ENCODE results near the gene NOVA1.

The NOVA1 gene

GRCh38 chr14:26401179-26401968 is 196.5 kb downstream of the NOVA1 start:
- H4K20me1 ChIP-seq (ENCODE audit: insufficient read depth) = no peaks in the 10 kb centered on the region
- no peaks in the 10 kb centered on the region for H3K27me3 ChIP-seq (ENCODE audit: insufficient read depth, low read depth)
- no peak overlapping the region for H3K9ac ChIP-seq
- no peaks in the 10 kb centered on the region for H3K4me1 ChIP-seq (ENCODE audit: low read depth, poor library complexity, severe bottlenecking)
- no peak overlapping the region for H3K4me2 ChIP-seq
- H2AFZ ChIP-seq (ENCODE audit: low read depth) = no peak overlapping the region
- no peak overlapping the region for H3K4me3 ChIP-seq (IDR thresholded peaks at IDR 0.05; ENCODE audit: insufficient read depth, low read depth, low read length)
- no peaks in the 10 kb centered on the region for H3K36me3 ChIP-seq (ENCODE audit: insufficient read depth)
- no peaks in the 10 kb centered on the region for H3K79me2 ChIP-seq (ENCODE audit: insufficient read depth, low read depth)
- no peak for TF ChIP-seq CTCF (conservative IDR thresholded peaks at IDR 0.05; ENCODE audit: low read depth, low read length)
- H3K27ac ChIP-seq = no peak overlapping the region

GRCh38 chr14:26400373-26400772 is 197.5 kb downstream of the NOVA1 start:
- no peak overlapping the region for H3K27ac ChIP-seq
- no peaks in the 10 kb centered on the region for H3K4me1 ChIP-seq (ENCODE audit: low read depth, poor library complexity, severe bottlenecking)
- no peak overlapping the region for H3K9ac ChIP-seq
- H3K36me3 ChIP-seq (ENCODE audit: insufficient read depth) = no peaks in the 10 kb centered on the region
- H2AFZ ChIP-seq (ENCODE audit: low read depth) = no peak overlapping the region
- no peak for TF ChIP-seq CTCF (conservative IDR thresholded peaks at IDR 0.05; ENCODE audit: low read depth, low read length)
- H3K27me3 ChIP-seq (ENCODE audit: insufficient read depth, low read depth) = no peaks in the 10 kb centered on the region
- H3K79me2 ChIP-seq (ENCODE audit: insufficient read depth, low read depth) = no peaks in the 10 kb centered on the region
- no peak overlapping the region for H3K4me3 ChIP-seq (IDR thresholded peaks at IDR 0.05; ENCODE audit: insufficient read depth, low read depth, low read length)
- no peaks in the 10 kb centered on the region for H4K20me1 ChIP-seq (ENCODE audit: insufficient read depth)
- no peak overlapping the region for H3K4me2 ChIP-seq

- no peak for TF ChIP-seq CTCF (conservative IDR thresholded peaks at IDR 0.05; ENCODE audit: low read depth, low read length)
- Histone ChIP-seq H2AFZ (ENCODE audit: low read depth) (no peak overlapping the region), H3K9ac (no peak overlapping the region), H3K27ac (no peak overlapping the region), H3K27me3 (ENCODE audit: insufficient read depth, low read depth) (no peaks in the 10 kb centered on the region), H3K4me1 (ENCODE audit: low read depth, poor library complexity, severe bottlenecking) (no peaks in the 10 kb centered on the region), H3K4me3 (IDR thresholded peaks at IDR 0.05; ENCODE audit: insufficient read depth, low read depth, low read length) (no peak overlapping the region), H3K79me2 (ENCODE audit: insufficient read depth, low read depth) (no peaks in the 10 kb centered on the region), H3K36me3 (ENCODE audit: insufficient read depth) (no peaks in the 10 kb centered on the region), H3K4me2 (no peak overlapping the region), H4K20me1 (ENCODE audit: insufficient read depth) (no peaks in the 10 kb centered on the region)
These were observed 199.2 kb downstream of the NOVA1 start for GRCh38 chr14:26398616-26399015.
